Measurements from ENCODE around the gene ARHGEF3.

DNA sequence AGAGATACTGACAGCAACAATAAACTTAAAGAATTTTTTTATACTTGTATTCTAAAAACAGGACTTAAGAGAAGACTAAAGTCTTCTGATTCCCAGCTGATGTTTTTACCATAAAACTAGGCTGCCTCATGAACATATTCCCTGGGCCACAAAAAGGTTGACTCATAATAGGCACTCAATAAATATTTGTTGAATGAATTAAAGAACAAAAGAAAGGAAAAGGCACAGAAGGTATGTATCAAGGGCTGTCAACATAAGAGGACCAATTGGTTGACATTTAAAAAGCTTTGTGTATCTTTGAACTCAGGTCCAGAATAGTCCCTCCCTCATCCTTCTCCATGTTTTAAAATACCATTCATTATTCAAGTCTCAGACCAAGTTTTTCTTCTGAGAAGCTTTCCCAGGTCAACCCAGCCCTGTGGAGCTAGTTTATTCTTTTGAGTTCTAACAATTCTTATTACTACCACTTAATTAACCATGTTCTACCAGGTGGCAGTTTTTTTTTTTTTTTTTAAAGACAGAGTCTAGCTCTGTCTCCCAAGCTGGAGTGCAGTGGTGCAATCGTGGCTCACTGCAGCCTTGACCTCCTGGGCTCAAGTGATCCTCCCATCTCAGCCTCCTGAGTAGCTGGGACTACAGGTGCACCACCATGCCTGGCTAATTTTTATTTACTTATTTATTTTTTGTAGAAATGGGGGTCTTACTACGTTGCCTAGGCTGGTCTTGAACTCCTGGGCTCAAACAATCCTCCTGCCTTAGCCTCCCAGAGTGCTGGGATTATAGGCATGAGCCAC is 17.5 kb upstream of the ARHGEF3 start:
- TF ChIP-seq, protein P1, sequence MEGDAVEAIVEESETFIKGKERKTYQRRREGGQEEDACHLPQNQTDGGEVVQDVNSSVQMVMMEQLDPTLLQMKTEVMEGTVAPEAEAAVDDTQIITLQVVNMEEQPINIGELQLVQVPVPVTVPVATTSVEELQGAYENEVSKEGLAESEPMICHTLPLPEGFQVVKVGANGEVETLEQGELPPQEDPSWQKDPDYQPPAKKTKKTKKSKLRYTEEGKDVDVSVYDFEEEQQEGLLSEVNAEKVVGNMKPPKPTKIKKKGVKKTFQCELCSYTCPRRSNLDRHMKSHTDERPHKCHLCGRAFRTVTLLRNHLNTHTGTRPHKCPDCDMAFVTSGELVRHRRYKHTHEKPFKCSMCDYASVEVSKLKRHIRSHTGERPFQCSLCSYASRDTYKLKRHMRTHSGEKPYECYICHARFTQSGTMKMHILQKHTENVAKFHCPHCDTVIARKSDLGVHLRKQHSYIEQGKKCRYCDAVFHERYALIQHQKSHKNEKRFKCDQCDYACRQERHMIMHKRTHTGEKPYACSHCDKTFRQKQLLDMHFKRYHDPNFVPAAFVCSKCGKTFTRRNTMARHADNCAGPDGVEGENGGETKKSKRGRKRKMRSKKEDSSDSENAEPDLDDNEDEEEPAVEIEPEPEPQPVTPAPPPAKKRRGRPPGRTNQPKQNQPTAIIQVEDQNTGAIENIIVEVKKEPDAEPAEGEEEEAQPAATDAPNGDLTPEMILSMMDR (IDR thresholded peaks at IDR 0.05): no peak
- no peak for TF ChIP-seq ZNF671 (CRISPR knock-in tag; IDR thresholded peaks at IDR 0.05)
- TF ChIP-seq, protein P2, sequence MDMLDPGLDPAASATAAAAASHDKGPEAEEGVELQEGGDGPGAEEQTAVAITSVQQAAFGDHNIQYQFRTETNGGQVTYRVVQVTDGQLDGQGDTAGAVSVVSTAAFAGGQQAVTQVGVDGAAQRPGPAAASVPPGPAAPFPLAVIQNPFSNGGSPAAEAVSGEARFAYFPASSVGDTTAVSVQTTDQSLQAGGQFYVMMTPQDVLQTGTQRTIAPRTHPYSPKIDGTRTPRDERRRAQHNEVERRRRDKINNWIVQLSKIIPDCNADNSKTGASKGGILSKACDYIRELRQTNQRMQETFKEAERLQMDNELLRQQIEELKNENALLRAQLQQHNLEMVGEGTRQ (CRISPR knock-in tag; IDR thresholded peaks at IDR 0.05): no peak
- no peak for TF ChIP-seq SMAD3 (CRISPR knock-in tag; IDR thresholded peaks at IDR 0.05; ENCODE audit: borderline replicate concordance)
- TF ChIP-seq, protein P3, sequence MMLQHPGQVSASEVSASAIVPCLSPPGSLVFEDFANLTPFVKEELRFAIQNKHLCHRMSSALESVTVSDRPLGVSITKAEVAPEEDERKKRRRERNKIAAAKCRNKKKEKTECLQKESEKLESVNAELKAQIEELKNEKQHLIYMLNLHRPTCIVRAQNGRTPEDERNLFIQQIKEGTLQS (CRISPR knock-in tag; conservative IDR thresholded peaks at IDR 0.05): no peak
- TF ChIP-seq, protein P4, sequence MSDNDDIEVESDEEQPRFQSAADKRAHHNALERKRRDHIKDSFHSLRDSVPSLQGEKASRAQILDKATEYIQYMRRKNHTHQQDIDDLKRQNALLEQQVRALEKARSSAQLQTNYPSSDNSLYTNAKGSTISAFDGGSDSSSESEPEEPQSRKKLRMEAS (CRISPR knock-in tag; IDR thresholded peaks at IDR 0.05): no peak
- TF ChIP-seq TEAD4 (CRISPR knock-in tag; IDR thresholded peaks at IDR 0.05): no peak
- no peak for TF ChIP-seq CBFB (CRISPR knock-in tag; IDR thresholded peaks at IDR 0.05; ENCODE audit: low read depth)

All from WTC11 (cell line).